HG03025 (cell line): ENCODE data around the gene HMGXB3.

Experiments used
- ATAC-seq: cut with Tn5 transposase; IDR thresholded peaks from one replicate; pipeline ENCODE4 v1.9.1; 2021; ENCODE audit warnings: mild to moderate bottlenecking, moderate library complexity; ENCODE audit not compliant: unreplicated experiment, low FRiP score

HMGXB3 gene

DNA sequence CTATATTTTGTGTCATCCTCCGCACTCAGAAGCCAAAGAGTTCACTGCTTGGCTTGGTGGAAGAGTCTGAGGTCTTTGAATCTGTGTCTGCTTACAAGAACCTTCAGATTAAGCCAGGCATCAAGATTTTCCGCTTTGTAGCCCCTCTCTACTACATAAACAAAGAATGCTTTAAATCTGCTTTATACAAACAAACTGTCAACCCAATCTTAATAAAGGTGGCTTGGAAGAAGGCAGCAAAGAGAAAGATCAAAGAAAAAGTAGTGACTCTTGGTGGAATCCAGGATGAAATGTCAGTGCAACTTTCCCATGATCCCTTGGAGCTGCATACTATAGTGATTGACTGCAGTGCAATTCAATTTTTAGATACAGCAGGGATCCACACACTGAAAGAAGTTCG is 19.3 kb upstream of the HMGXB3 start:
- ATAC-seq, result no peak

DNA sequence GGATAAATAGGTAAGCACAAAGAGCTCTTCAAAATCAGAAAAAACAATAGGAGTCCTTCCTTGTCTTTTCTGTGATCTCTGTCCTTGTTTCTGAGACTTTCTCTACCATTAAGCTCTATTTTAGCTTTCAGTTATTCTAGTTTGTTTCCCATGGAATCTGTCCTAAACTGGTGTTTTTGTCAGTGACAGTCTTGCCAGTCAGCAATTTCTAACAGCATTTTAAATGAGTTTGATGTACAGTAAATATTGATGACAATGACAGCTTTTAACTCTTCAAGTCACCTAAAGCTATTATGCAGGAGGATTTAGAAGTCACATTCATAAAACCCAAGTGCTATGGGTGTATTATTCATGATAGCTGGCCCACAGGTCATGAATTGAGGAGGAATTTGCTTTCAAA is 18.0 kb upstream of the HMGXB3 start:
- no peak for ATAC-seq

DNA sequence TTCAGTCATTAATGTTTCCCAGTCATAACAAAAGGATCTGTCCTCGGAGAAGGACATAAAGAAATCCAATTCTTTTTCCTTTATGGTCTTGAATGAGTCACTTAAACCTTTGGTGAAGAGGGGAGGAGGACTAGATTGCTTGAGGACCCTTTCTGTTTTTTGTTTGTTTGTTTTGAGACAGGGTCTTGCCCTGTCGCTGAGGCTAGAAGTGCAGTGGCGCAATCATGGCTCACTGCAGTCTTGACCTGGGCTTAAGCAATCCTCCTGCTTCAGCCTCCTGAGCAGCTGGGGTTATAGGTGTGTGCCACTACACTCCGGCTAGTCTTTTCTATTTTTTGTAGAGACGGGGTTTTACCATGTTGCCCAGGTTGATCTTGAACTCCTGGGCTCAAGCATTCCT is 12.4 kb upstream of the HMGXB3 start:
- ATAC-seq, result no peak

DNA sequence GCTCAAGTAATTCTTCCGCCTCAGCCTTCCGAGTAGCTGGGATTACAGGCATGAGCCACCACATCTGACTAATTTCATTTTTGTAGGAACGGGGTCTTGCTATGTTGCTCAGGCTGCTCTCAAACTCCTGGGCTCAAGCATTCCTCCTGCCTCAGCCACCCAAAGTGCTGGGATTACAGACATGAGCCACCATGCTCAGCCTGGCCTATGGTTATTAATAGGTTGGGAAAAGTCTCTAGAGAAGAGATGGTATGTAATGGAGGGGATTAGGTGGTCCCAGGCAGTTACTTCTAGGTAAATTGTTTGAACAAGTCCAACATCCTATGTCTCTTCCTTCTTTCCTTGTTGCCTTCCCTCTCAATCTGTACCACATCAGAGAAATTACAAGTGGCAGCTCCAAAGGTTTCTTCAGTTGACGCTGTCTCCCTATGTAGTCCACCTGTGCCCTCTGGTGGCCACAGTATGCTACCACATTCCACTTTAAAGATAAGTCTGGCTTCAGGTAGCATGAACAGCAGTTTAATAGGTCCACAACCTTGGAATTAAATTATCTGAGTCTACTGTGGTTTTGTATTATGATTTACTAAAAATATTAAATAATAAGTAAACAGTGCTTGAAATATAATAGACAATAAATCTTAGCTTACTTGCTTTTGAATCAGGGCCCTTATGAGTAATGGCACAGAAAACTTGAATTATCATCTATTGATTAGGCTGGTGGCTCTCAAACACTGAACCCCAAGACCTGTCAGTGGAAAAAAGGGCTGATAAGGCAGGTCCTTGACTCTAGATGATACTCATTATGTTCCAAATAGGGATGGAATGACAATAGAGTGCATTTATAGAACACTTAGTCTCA is 9.8 kb upstream of the HMGXB3 start:
- peak; percentile 75 for ATAC-seq

DNA sequence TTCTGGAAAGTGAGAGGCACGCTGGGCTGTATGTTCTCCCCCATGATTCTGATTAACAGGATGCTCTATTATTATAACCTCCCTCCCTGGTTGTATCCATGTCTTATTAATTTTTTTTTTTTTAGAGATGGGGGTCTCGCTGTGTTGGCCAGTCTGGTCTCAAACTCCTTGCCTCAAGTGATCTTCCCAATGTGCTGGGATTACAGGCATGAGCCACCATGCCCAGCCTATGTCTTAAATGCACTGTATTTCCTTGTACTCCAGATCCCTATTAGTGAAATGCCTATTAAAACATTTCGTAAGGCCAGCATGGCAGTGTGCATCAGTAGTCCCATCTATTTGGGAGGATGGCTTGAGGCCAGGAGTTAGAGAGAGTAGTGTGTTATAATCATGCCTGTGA is 7.1 kb upstream of the HMGXB3 start:
- ATAC-seq, result no peak

DNA sequence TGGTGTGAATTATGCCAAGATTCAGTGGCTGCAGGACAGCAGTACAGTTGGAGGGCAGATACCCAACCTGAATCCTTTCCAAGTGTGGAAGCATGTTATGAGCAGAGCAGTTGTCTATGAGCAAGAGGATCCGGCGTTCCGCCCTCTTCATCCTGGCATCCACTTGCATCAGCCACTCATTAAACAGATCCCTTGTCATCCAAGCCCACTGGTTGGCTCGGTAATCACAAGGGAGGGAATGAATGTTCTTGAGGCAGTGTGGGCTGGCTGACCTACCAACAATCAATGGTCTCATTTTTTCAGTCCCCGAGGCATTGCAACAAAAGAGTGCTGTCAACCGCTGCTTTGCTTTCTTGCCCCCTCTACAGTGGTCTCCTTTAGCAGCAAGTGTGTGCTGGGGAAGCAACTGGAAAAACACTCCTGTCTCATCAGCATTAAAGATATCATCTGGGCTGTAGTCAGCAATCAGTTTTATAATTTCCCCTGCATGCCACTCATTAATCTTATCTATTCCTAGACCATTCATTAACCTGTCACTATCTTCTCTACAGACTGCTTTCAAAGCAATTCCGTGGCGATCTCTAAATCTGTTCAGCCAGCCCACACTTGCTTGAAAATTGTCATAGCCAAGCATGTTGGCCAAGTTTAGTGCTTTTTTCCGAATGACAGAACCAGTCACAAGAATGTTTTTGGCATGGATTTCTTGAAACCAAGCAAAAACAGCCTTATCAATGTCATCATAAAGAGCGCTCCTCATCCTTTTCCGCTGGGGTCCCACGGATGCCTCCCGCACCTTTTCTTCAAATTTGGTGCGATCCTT is 4.9 kb upstream of the HMGXB3 start:
- ATAC-seq, result no peak

DNA sequence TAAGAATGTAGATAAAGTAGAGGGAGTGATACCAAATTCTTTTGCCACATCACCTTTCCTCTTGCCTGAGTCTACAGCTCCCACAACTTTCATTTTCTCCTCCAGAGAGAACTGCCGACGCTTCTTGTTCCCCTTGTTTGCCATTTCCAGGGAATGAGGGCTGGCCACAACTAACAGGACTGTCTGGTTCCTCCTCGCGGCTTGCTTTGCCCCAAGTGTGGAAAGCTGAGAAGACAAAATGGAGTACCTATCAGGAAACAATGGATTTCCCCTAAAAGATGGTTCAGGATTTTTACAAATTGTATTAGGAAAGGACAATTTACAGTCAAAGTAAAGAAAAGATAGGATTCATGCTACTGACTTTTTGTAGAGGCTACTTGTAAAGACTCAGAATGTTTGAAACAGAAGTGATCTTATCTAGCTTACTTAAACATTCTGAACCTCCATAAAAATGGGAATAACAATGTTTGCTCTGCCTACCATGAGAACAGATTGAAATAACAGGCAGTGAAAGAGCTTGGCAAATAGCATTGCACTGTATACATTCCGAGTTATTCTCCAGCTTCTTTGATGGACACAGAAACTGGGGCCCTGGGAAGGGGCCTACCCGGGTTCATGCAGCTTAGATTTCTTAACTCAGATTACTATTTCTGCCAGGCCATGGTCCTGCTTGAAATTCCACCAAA is 4.2 kb upstream of the HMGXB3 start:
- no peak for ATAC-seq

DNA sequence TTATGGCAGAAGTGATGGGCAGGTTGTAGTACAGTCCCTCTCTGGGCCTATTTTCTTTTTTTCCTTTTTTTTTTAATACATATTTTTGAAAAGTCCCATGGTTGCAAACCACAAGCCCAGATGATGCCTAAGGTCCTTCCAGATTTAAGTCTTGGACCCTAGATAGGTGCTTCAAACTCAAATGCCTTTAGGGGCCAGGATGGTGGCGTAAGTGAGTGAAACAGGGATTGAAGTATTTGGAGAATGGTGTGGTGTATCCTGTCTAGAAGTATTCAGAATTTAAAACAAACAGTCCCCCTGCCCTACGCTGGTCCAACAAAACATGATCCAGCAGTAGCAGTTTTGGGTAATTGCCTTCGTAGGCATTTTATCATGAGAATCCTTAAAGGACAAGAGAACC is 2.3 kb upstream of the HMGXB3 start:
- no peak for ATAC-seq

DNA sequence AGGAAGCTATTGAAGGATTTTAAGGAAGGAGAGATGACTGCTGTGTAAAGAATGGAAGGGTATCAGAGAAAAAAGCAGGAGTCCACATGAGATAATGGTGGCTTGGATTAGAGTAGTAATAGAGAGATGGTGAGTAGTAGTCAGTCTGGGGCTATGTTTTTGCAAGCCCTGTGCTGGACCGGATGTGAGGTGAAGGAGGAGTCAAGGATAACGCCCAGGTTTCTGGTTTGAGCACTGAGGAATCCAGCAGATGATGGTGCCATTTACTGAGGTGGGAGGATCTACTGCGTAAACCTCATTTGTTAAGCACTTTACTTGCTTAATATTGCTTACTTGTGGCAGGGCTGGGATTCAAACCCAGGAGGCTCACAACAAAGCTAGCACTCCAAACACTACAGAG is 1.2 kb upstream of the HMGXB3 start:
- ATAC-seq, result no peak

DNA sequence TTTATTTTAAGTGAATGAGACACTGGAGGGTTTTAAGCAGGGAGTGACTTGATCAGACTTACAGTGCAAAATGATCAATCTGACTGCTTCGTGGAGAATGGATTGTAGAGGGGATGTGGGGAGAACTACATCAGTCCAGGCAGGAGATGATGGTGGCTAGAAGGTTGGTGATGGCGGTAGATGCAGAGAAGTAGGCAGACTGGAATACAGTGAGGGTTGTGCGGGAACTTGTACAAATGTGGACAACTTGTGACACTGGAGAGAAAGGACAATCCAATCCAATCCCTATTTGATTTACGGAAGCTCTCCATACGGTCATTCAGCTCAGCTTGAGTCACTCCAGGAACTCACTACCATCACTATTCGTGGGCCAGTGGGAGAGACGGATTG is 678 bp upstream of the HMGXB3 start:
- no peak for ATAC-seq

DNA sequence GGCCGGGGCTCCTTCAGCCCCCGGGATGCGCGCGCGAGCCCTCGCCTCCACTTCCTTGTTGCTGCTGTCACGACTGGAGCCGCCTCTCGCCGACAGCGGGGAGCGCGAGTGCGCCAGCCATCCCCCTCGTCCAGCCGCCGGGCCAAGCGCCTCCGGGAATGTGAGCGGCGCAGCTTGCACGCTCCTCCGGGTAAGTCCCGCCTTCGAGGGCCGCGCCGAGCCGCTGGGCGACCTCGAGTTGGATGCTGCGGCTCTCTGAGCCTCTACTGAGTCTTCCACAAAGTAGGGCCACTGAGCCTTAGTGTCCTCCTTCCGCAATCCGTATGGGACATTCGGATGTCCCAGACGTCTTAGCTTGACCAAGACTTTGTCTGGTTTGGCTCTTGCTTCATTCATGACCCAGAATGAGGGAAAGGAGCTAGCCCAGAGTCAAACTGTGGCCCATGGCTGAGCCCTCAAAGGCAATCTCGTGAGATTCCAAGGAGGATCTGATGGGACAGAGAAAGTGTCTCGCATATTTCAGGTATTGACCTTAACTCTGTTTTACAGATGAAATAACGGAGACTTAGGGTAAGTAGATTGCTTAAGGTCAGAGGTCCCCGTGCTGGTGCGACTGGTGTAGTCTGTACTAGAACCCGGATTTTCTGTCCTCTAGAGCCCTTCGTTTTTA is 586 bp downstream of the HMGXB3 start:
- no peak for ATAC-seq

DNA sequence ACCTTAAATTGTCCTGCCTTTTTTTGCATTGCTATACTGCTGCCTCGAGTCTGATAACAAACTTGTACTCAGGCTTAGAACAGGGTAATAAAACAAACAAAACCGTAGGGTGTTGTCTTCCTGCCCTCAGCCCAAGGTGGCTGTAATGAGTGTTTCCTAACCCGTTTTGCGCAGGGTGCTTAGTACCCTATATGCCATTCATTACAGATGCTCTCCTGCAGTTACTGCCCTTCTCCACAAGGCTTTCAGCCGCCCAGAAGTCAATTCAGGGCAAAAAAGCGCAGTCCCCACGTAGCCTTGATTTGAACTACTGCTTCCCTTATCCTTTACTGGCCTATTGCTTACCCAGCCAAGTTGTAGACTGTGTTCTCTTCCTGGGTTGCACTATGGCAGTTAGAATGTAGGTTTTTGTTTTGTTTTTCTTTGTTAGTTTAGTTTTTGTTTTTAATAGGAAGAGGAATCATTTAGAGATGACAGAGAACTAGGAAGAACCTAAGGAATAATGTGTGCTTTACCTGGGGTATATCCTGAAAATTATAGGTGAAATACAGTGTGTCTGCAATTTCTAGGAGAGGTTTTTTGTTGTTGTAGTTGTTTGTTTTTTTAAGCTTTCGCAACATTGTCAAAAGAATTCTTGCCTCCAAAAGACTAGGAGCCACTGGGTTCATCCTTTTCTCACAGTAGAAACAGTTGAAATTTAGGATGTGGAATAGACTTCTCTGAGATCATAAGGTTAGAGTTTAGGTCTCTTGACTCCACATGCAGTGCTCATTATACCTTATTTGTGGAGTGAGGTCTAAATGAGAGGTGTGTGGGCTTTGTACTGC is 1.3 kb downstream of the HMGXB3 start:
- no peak for ATAC-seq

DNA sequence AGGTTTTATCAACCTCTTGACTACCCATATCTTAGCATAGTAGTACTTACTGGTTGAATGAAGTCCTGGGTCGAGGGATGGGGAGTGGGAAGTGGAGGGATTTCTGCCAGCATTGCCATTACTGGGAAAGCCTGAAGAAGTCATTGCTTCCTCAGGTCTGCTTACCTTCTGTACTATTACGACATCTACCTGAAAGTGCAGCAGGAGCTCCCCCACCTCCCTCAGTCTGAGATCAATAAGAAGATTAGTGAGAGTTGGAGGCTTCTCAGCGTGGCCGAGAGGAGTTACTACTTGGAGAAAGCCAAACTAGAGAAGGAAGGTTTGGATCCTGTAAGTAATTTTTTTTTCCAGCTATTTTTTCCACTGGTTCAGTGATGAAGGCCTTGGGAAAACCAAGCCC is 5.8 kb downstream of the HMGXB3 start:
- no peak for ATAC-seq

DNA sequence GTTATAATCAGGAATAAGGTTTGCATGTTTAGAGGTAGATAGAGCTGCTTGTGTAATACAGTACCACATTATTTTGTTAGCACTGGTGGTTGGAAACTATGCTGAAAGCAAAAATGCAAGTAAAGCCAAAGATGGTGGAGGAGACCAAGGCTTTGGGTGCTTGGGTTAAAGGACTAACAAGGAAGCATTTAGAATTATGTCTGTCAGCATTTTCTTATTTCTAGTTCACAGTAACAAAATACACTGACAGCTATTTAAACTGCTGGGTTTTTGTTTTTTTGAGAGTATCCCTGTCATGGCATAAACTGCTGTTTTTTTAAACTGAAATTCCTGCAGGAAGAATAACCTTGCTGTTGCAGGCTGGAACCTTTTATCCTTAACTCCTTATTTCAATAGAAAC is 6.5 kb downstream of the HMGXB3 start:
- no peak for ATAC-seq

DNA sequence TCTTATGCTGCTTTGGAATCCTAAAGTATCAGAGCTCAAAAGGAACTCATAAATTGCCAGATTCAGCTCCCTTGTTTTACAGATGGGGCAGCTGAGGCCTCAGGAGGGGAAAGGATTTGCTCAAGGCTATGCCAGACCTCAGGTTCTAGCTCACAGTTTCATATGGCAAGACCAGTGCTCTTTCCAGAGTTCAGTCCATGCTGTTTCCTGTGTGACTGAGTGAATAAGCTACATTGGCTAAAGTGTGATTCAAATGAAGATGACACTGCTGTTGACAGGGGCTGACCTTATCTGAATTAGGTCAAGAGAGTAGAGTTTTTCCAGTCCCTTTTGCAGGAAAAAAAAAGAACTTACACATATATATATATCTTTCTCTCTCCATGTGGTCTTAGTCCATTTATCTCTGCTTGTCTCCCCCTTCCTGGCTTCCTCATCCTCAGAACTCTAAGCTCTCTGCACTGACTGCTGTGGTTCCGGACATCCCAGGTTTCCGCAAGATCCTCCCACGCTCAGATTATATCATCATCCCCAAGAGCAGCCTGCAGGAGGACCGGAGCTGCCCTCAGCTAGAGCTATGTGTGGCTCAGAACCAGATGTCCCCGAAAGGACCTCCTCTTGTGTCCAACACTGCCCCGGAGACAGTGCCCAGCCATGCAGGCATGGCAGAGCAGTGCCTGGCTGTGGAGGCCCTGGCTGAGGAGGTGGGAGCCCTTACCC is 9.3 kb downstream of the HMGXB3 start:
- no peak for ATAC-seq

DNA sequence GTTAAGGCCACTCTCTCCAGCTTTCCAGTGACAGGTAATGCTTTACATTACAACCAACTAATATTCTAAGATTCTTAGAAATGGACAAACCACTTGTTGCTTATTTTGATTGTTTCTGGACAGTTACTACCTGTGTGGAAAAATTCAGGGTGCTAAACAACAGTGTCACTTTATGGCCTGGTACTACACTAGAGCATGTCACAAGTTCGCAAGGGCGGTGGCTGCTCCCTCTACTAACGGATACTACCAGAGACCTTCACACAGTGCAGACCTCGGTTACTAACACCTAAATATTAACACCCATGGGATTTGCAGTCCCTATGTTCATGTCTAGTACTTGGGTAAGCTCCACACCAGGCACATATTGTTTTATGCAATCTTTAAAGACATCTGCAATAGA is 13.4 kb downstream of the HMGXB3 start:
- no peak for ATAC-seq

DNA sequence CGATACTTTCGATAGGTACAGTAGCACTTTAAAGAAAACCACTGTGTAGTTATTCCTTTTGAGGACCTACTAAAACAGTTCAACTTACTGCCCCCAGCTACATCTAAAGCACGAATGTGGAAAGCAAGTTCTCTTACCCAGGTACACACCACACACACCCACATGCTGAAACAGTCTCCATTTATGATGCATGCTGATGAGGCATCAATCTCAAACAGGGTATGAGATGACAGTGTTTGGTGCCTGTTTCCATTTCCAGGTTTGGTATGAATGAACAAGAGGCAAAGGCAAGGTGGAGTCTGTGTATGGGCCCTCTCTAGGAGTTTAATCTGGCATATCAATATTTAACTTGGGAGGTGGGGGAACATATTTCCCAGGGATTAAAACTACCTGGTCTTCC is 13.9 kb downstream of the HMGXB3 start:
- ATAC-seq, result no peak

DNA sequence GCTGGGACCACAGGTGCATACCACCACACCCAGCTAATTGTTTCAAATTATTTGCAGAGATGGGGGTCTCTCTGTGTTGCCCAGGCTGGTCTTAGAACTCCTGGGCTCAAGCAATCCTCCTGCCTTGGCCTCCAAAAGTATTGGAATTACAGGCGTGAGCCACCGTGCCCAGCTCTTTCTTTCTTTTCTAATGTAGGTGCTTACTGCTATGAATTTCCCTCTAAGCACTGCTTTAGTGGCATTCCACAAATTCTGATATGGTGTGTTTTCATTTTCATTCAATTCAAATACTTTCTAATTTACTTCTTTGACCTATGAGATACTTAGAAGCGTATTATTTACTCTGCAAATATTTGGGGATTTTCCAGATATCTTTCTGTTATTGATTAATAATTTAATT is 14.9 kb downstream of the HMGXB3 start:
- ATAC-seq, result no peak

DNA sequence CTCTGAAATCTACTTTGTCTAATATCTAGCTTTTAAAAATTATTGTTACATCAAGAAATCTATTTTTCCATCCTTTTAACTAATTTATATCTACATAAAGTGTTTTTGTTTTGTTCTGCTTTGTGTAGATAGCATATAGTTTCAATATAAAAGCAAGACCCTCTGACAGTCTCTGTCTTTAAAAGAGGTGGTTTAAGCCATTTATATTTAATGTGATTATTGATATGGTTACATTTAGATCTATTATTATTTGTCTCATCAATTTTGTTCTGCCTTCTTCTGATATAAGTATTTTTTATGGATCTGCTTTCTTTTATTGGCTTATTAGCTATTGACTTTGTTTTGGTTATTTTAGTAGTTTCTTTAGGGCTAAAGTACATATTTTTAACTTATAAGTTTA is 16.0 kb downstream of the HMGXB3 start:
- ATAC-seq, result no peak
